Measurements from ENCODE around the gene RAP2A.

RAP2A gene

DNA sequence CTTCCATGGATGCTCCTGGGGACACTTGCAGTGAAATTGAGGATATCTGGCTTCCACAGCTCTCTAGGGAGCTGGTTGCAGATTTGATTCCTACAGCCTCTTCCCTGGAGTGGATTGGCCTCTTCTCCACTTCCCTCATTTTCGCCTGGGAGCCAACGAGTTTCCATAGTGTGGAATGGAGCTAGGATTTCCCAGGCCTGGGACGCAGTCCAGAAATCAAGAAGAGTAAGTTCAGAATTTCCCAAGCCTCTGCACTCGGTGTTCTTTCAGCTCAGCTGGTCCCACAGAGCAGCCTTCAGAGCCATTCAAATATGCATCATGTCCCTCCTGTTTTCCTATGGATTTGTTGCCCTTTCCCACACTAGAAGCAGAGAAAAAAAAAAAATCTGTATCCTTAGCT lies 68.2 kb downstream of the RAP2A start:
- no peak for DNase-seq
- H3K4me1 Mint-ChIP-seq = peaks cover 7% of the 10 kb centered on the region
- TF ChIP-seq, protein P1, sequence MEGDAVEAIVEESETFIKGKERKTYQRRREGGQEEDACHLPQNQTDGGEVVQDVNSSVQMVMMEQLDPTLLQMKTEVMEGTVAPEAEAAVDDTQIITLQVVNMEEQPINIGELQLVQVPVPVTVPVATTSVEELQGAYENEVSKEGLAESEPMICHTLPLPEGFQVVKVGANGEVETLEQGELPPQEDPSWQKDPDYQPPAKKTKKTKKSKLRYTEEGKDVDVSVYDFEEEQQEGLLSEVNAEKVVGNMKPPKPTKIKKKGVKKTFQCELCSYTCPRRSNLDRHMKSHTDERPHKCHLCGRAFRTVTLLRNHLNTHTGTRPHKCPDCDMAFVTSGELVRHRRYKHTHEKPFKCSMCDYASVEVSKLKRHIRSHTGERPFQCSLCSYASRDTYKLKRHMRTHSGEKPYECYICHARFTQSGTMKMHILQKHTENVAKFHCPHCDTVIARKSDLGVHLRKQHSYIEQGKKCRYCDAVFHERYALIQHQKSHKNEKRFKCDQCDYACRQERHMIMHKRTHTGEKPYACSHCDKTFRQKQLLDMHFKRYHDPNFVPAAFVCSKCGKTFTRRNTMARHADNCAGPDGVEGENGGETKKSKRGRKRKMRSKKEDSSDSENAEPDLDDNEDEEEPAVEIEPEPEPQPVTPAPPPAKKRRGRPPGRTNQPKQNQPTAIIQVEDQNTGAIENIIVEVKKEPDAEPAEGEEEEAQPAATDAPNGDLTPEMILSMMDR (IDR thresholded peaks at IDR 0.05) = no peak
- peaks cover 3% of the 10 kb centered on the region for H3K9me3 Mint-ChIP-seq
- H3K36me3 Mint-ChIP-seq (ENCODE audit: low read depth) = no peaks in the 10 kb centered on the region
- H3K27ac Mint-ChIP-seq = no peak overlapping the region
- H3K27me3 Mint-ChIP-seq (ENCODE audit: low read depth, poor library complexity) = no peaks in the 10 kb centered on the region
- no peak overlapping the region for H3K4me3 Mint-ChIP-seq

DNA sequence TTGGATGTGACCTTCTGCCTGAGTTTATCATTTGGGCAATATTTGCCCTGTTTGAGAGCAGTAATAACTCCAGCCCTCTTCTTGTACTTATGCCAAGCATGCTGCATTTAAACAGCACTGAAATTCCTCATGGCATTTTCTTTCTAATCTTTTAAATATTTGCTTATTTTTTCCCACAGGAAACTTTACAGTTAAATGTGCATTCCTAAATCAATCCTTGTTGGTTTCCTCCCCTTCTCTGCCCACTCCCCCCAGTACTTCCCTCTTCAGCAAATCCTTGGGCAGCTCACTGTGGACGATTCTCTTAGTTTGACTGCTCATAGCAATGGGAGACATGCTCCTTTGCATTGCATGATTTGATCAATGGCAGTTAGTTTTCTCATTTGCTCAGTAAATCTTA lies 68.7 kb downstream of the RAP2A start:
- Mint-ChIP-seq H3K4me3 (no peak overlapping the region), H3K9me3 (peaks cover 3% of the 10 kb centered on the region), H3K27ac (no peak overlapping the region), H3K4me1 (peaks cover 7% of the 10 kb centered on the region), H3K36me3 (ENCODE audit: low read depth) (no peaks in the 10 kb centered on the region), H3K27me3 (ENCODE audit: low read depth, poor library complexity) (no peaks in the 10 kb centered on the region)
- DNase-seq = no peak
- TF ChIP-seq, protein P1 (IDR thresholded peaks at IDR 0.05) = no peak

DNA sequence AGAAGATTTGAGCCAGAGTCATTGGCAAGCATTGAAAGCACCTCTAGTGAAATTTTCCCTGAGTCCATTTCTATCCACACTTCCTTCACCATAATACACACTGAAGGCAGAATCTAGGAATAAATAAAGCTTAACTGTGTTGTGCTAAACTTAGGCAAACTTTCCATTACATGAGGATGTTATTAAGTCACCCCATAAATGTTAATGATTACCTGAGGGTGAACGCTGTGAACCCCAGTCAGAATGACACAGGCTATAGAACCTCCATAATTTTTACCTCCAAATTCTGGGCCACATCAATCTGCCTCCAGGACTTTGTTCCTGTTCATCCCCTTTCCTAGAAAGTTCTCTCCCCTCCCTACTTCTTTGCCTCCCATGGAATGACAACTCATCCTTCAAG lies 71.0 kb downstream of the RAP2A start:
- Mint-ChIP-seq H3K4me1 (no peaks in the 10 kb centered on the region), H3K27ac (no peak overlapping the region), H3K9me3 (peaks cover 8% of the 10 kb centered on the region), H3K4me3 (no peak overlapping the region), H3K36me3 (ENCODE audit: low read depth) (peaks cover 4% of the 10 kb centered on the region), H3K27me3 (ENCODE audit: low read depth, poor library complexity) (no peaks in the 10 kb centered on the region)
- TF ChIP-seq, protein P1 (IDR thresholded peaks at IDR 0.05) = no peak
- DNase-seq = no peak

- Mint-ChIP-seq H3K27me3 (ENCODE audit: low read depth, poor library complexity) (no peaks in the 10 kb centered on the region), H3K27ac (no peak overlapping the region), H3K9me3 (peaks cover 23% of the 10 kb centered on the region), H3K4me1 (no peaks in the 10 kb centered on the region), H3K36me3 (ENCODE audit: low read depth) (peaks cover 9% of the 10 kb centered on the region), H3K4me3 (no peak overlapping the region)
- TF ChIP-seq, protein P1 (IDR thresholded peaks at IDR 0.05) = no peak
- no peak for DNase-seq
Observed at GRCh38 chr13:97506511-97506910, 72.5 kb downstream of the RAP2A start.

DNA sequence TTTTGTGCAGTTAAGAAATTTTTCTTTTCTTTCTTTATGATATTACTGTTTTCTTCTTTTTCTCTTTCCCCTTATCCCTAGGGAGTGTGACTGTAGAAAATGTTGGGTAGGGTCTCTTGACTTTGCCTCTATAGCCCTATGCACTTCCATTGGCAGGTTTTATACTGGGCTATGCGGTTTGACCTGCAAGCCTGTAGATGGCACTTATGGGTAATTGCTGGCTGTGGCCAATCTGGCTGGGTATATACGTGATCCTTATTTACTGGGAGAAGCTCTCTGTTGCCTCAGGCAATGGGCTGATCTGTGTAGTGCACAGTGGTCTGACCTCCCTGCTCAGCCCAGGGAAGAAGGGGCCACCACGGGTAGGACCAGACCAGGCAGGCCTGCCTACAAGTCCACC lies 78.8 kb downstream of the RAP2A start:
- Mint-ChIP-seq H3K4me1 (no peaks in the 10 kb centered on the region), H3K9me3 (peaks cover 45% of the 10 kb centered on the region), H3K27me3 (ENCODE audit: low read depth, poor library complexity) (no peaks in the 10 kb centered on the region), H3K27ac (no peak overlapping the region), H3K36me3 (ENCODE audit: low read depth) (peaks cover 19% of the 10 kb centered on the region), H3K4me3 (no peak overlapping the region)
- DNase-seq = no peak
- TF ChIP-seq, protein P1 (IDR thresholded peaks at IDR 0.05) = no peak

DNA sequence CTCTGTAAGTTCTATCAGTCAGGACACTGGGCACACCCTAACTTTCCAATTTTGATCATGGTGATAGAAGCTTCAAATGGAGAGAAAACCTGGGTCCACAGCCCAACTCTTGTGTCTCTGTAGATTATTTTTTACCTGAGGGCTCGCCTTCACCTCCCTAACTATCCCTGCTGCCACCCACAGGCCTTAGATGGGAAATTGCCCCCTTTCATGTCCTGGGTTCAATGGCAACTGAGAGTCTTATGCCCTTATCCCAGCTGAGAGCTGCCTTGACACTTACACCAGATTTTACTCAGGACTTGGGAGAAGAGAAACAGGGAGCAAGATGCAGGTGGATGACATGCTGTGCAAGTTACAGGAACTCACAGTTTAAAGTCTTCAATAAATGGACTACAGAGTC lies 81.7 kb downstream of the RAP2A start:
- TF ChIP-seq, protein P1 (IDR thresholded peaks at IDR 0.05) = no peak
- H3K36me3 Mint-ChIP-seq (ENCODE audit: low read depth) = peaks cover 14% of the 10 kb centered on the region
- no peak for DNase-seq
- no peaks in the 10 kb centered on the region for H3K4me1 Mint-ChIP-seq
- no peaks in the 10 kb centered on the region for H3K27me3 Mint-ChIP-seq (ENCODE audit: low read depth, poor library complexity)
- peaks cover 35% of the 10 kb centered on the region for H3K9me3 Mint-ChIP-seq
- no peak overlapping the region for H3K27ac Mint-ChIP-seq
- H3K4me3 Mint-ChIP-seq = no peak overlapping the region
